ENCODE results near the gene FBRSL1. TPM values are rescaled to one million over a fixed set of nuclear protein-coding genes. Genes with fewer than 3 reads are reported as not detected.

FBRSL1 gene
- total RNA-seq, 1 experiment from 2014 or later: 124 TPM

DNA sequence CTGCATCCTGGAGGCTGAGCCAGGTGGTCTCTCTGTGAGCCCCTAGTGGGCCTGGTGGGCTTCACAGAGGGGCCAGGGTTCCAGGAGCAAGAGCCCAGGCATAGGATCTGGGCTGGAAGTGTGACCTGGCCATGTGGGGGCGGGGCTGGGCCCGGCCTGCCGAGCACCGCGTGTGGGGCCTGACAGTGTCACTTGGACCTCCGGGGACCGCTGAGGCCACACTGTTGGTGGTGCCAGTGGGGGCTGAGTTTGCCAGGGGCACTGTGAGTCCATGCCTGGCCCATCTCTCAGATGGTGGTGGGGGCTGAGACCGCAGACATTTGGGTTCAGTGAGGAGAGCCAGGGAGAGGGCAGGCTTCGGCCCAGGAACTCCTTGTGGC, 5.2 kb downstream of the FBRSL1 start:
- ATAC-seq: no peak
- no peaks in the 10 kb centered on the region for H3K9me2 ChIP-seq (ENCODE audit: insufficient read depth)
- no peak overlapping the region for H3K4me2 ChIP-seq (ENCODE audit: low read length)
- peaks cover 95% of the 10 kb centered on the region for H3K79me2 ChIP-seq (ENCODE audit: insufficient read depth, low read length)
- RAD21 ChIA-PET (ENCODE audit: low non-redundant PET in 1 of 2, low total read pairs in 2 of 2, uncharacterized antibody in 2 of 2, unreplicated experiment in 2 of 2): no interaction called here
- DNase-seq (ENCODE audit: low read depth, low spot score): no peak
- no peak overlapping the region for H3K27ac ChIP-seq (ENCODE audit: low read depth, low read length)
- CTCF ChIA-PET: no interaction called here
- no peak overlapping the region for H3K4me3 ChIP-seq (replicated peaks in 1 of 2; ENCODE audit: low read depth in 1 of 2, low read length in 2 of 2)
- peaks cover 0 to 5% of the 10 kb centered on the region in 2 experiments; a peak in 1 of 4 replicates for H3K36me3 ChIP-seq (ENCODE audit: control insufficient read depth in 1 of 2, insufficient read depth in 2 of 2, low read length in 2 of 2)
- H3K4me1 ChIP-seq (ENCODE audit: control insufficient read depth in 1 of 2, insufficient read depth in 2 of 2, low read length in 2 of 2): peaks cover 10 to 27% of the 10 kb centered on the region in 2 experiments; a peak in 3 of 4 replicates
- H3K27me3 ChIP-seq (ENCODE audit: insufficient read depth, low read length): no peaks in the 10 kb centered on the region
- TF ChIP-seq CBX3 (IDR thresholded peaks at IDR 0.05; ENCODE audit: low read depth) (no peak), ELF1 (IDR thresholded peaks at IDR 0.05; ENCODE audit: borderline replicate concordance, low read depth) (no peak), EZH2phosphoT487 (IDR thresholded peaks at IDR 0.05; ENCODE audit: borderline replicate concordance) (no peak), YY1 (IDR thresholded peaks at IDR 0.05; ENCODE audit: extremely low read depth, insufficient replicate concordance, low read depth, low read length) (no peak), JUND (IDR thresholded peaks at IDR 0.05) (no peak), CEBPB (IDR thresholded peaks at IDR 0.05; ENCODE audit: low read depth) (no peak), SIN3A (IDR thresholded peaks at IDR 0.05; ENCODE audit: low read depth) (no peak), POLR2A (IDR thresholded peaks at IDR 0.05; ENCODE audit: borderline replicate concordance, extremely low read depth, insufficient read depth, insufficient read length) (no peak), TCF7L2 (IDR thresholded peaks at IDR 0.05; ENCODE audit: borderline replicate concordance, extremely low read depth, insufficient read depth, insufficient read length) (no peak), ZNF274 (IDR thresholded peaks at IDR 0.05; ENCODE audit: low read depth, low read length) (no peak), ZBTB33 (IDR thresholded peaks at IDR 0.05; ENCODE audit: extremely low read depth, insufficient replicate concordance, low read length) (no peak), MAX (IDR thresholded peaks at IDR 0.05) (no peak), CTCF (IDR thresholded peaks at IDR 0.05 in 2 of 3, conservative IDR thresholded peaks at IDR 0.05 in 1 of 3; ENCODE audit: borderline replicate concordance in 1 of 3, insufficient read depth in 1 of 3, low read depth in 2 of 3, low read length in 2 of 3) (no peak), POLR2AphosphoS5 (IDR thresholded peaks at IDR 0.05; ENCODE audit: low read depth, low read length) (no peak), FOSL1 (IDR thresholded peaks at IDR 0.05; ENCODE audit: low read depth) (no peak), ZFX (IDR thresholded peaks at IDR 0.05) (no peak), ATF3 (IDR thresholded peaks at IDR 0.05) (no peak)
- TF ChIP-seq, protein P1, sequence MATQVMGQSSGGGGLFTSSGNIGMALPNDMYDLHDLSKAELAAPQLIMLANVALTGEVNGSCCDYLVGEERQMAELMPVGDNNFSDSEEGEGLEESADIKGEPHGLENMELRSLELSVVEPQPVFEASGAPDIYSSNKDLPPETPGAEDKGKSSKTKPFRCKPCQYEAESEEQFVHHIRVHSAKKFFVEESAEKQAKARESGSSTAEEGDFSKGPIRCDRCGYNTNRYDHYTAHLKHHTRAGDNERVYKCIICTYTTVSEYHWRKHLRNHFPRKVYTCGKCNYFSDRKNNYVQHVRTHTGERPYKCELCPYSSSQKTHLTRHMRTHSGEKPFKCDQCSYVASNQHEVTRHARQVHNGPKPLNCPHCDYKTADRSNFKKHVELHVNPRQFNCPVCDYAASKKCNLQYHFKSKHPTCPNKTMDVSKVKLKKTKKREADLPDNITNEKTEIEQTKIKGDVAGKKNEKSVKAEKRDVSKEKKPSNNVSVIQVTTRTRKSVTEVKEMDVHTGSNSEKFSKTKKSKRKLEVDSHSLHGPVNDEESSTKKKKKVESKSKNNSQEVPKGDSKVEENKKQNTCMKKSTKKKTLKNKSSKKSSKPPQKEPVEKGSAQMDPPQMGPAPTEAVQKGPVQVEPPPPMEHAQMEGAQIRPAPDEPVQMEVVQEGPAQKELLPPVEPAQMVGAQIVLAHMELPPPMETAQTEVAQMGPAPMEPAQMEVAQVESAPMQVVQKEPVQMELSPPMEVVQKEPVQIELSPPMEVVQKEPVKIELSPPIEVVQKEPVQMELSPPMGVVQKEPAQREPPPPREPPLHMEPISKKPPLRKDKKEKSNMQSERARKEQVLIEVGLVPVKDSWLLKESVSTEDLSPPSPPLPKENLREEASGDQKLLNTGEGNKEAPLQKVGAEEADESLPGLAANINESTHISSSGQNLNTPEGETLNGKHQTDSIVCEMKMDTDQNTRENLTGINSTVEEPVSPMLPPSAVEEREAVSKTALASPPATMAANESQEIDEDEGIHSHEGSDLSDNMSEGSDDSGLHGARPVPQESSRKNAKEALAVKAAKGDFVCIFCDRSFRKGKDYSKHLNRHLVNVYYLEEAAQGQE (IDR thresholded peaks at IDR 0.05; ENCODE audit: low read depth): no peak
- no peak overlapping the region for H2AFZ ChIP-seq (ENCODE audit: low read depth, low read length, poor library complexity, severe bottlenecking)
- H3K9ac ChIP-seq (ENCODE audit: low read length): no peak overlapping the region
- BruUV-seq (replicated peaks): no TSS peak
- H3K9me3 ChIP-seq (ENCODE audit: control insufficient read depth in 1 of 2, insufficient read depth in 1 of 2, low read depth in 1 of 2, low read length in 2 of 2): no peaks in the 10 kb centered on the region
- POLR2A ChIA-PET: no interaction called here
- H4K20me1 ChIP-seq (ENCODE audit: insufficient read depth): no peaks in the 10 kb centered on the region
- intact Hi-C loops (cut with micrococcal nuclease): no loop called here
